D721Med (cell line): ENCODE data around the gene STAB2.

ENCODE experiments used
- DNase-seq: peaks from one replicate; pipeline ENCODE4 v3.0.0; 2011; ENCODE audit warnings: low spot score; ENCODE audit not compliant: insufficient read length
- FAIRE-seq: peaks from 2 replicates; lab custom pipeline; 2011; peaks lifted over from hg19 to GRCh38; lab: Jason Lieb, UNC
- TF ChIP-seq, protein P1 (sequence below): IDR thresholded peaks from 2 replicates; pipeline ENCODE4 v1.5.1; 2012; ENCODE audit warnings: mild to moderate bottlenecking, control low read depth; ENCODE audit not compliant: insufficient read depth; ENCODE audit errors: missing control alignments

STAB2 gene

DNA sequence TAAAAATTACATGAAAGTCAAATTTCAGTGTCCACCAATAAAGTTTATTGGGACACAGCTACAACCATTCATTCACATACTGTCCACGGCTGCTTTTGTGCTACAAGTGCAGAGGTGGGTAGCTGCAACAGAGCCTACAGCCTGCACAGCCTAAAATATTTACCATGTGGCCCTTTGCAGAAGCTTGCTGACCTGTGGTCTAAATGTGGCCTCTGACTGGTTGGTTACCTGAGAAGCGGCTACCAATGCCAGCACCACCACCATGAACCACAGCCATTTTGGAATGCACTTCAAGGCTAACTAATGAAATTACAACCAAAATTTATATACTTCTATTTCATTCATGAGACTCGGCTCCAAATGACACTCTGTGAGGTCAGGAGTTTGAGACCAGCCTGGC is 195.3 kb downstream of the STAB2 start:
- TF ChIP-seq, protein P1, sequence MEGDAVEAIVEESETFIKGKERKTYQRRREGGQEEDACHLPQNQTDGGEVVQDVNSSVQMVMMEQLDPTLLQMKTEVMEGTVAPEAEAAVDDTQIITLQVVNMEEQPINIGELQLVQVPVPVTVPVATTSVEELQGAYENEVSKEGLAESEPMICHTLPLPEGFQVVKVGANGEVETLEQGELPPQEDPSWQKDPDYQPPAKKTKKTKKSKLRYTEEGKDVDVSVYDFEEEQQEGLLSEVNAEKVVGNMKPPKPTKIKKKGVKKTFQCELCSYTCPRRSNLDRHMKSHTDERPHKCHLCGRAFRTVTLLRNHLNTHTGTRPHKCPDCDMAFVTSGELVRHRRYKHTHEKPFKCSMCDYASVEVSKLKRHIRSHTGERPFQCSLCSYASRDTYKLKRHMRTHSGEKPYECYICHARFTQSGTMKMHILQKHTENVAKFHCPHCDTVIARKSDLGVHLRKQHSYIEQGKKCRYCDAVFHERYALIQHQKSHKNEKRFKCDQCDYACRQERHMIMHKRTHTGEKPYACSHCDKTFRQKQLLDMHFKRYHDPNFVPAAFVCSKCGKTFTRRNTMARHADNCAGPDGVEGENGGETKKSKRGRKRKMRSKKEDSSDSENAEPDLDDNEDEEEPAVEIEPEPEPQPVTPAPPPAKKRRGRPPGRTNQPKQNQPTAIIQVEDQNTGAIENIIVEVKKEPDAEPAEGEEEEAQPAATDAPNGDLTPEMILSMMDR: no peak
- no peak for FAIRE-seq

DNA sequence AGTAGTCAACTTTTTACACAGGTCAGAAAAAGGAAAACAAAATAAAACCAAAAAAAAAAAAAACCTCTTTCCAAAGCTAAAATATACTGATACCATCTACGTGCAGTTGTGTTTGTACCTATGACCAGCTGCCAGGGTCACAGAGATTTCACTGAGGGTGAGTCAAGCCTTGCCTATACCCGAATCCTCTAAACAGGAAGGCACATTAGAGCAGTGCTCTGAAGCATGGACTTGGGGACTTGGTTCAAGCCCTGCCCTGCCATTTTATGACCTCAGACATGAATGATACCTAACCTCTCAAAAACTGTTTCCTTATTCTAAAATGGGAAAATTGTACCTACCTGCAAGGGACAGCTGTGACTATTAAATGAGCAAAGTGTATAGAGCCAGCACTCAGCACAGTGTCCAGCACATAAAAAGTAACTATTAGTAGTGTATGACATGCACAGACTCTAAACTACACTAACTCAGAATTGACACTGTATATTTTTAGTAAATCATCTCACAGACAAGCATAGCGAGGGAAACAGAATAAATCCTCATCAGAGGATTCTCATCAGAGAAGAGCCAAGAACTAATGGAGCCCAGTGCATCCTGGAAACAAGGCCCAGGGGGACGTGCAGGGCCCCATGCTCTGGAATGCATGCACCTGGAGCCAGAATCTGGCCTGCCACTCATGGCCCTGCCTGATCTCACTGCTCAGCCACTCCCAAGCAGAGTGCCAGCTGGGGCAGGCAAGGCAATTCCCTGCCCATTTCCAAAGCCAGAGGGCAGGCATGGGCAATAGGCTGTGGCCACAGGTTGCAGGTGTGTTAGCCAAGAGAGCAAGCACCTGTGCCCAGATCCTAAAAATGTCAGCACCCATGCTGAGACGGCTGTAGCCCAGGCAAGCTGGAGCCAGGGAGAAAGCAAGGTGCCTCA is 196.9 kb downstream of the STAB2 start:
- no peak for FAIRE-seq
- TF ChIP-seq, protein P1: no peak
- DNase-seq: no peak

More for the DNA sequence above, 195.3 kb downstream of the STAB2 start:
- DNase-seq: no peak

DNA sequence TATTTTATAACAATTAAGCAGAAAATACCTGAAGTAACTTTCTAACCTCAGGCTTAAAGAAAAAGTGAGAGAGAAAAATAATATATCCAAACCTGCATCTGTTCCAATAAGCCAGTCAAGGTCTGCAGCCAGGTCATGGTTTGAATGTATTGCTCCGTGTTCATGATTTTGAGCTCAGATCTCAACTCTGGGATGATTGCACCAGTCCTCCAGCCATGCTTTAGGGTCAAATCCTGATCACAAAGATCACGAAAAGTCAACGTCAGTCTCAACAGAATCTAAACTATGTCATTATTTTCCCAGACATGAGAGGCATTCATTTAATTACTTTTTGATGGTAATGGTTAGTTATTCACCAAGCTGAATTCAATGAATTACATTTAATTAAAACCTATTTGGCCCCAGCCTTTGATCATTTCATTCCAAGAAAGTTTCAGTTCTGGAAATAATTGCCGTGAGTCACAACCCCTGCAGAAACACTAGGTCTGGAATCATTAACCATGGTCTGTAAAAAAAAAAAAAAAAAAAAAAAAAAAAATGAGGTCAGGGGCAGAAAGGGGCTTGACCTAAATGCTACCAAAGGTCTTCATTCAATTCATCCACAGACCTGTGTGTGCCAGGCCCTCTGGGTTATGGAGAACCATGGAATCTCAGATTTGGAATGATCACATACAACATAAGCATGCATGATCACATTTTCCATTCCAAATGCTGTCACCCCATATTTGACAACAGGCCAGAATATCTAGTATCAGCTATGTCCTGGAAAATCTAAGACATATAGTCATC is 198.4 kb downstream of the STAB2 start:
- FAIRE-seq (no peak), DNase-seq (no peak)
- TF ChIP-seq, protein P1: no peak

DNA sequence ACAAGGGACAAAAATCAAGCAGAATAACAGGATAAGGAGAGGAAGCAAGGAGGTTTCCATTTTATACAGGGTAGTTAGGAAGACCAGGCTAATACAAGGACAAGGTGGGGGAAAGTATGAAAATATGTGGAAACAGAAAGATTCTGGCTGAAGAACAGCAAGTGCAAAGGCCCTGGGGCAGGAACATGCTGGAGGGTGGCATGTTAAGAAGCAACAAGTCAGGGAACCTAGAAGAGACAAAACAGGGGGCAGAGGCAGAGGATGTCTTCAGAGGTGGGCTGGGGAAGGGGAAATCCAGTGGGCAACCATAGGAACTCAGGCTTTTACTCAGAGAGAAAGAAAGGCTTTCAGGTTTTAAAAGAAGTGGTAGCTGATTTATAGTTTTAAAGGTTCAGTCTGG is 199.1 kb downstream of the STAB2 start:
- no peak for FAIRE-seq
- TF ChIP-seq, protein P1: no peak
- DNase-seq: no peak

DNA sequence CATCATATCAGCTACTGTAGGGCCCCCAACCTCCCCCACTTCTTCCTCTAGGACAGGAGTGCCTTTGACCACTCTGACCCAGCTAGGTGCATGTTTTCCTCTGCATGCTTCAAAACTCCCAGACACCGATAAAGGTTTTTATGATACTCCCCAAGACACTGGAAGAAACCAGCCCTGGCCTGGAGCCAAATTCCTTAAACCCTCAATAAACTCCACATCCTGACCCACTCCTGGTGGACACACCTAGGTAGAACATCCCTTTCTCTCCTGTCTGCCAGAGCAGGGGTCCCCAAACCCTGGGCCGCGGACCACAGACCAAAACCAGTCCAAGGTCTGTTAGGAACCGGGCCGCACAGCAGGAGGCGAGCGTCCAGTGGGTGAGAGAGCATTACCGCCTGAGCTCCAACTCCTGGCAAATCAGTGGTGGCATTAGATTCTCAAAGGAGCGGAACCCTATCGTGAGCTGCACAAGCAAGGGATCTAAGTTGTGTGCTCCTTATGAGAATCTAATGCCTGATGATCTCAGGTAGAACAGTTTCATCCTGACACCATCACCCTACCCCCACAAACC is 204.4 kb downstream of the STAB2 start:
- DNase-seq: no peak
- TF ChIP-seq, protein P1: no peak
- FAIRE-seq: no peak

DNA sequence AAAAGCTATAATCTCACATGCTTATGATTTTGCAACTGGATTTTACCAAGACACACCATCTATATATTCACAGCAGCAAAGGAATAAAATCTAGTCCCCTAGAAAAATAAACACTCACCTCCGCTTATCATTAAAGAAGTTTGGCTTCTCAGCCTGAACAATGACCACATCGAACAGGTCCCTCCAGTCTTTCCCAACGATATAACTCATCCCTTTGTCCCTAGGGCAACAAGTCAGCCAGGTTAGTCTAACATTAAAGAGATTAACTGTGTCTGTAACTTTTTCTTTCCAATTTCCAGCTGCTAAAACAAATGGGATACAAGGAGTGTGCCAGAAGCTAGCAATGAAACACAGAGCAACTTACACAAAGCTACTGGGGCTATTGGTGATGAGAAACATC is 206.0 kb downstream of the STAB2 start:
- TF ChIP-seq, protein P1: no peak
- DNase-seq: no peak
- no peak for FAIRE-seq
